Thyroid gland (tissue), 4 donors: ENCODE measurements around the gene LYRM2. TPM values are rescaled to one million over a fixed set of nuclear protein-coding genes. Genes with fewer than 3 reads are reported as not detected.

Experiments
- DNase-seq, 2 donors: peaks; one replicate each; pipeline ENCODE4 v3.0.0-alpha.2; 2019
- H3K27ac ChIP-seq, 3 donors: fragments of 200-600 bp; sonication (generic); 1 replicate in 2 of 3; 2 replicates in 1 of 3; pipeline ENCODE4 v1.5.1; 2016 to 2019; ENCODE audit warnings: mild to moderate bottlenecking in 1 of 3, moderate library complexity in 1 of 3
- H3K27me3 ChIP-seq: fragments of 200-600 bp; sonication (generic); one replicate; pipeline ENCODE4 v1.5.1; 2019
- H3K36me3 ChIP-seq, 2 donors: fragments of 200-600 bp; sonication (generic); one replicate each; pipeline ENCODE4 v1.5.1; 2016 to 2019
- H3K4me1 ChIP-seq, 2 donors: fragments of 200-600 bp; sonication (generic); one replicate each; pipeline ENCODE4 v1.5.1; 2017 to 2019
- H3K4me3 ChIP-seq, 3 donors: fragments of 200-600 bp; sonication (generic); replicated peaks in 1 of 3; 1 replicate in 2 of 3; 2 replicates in 1 of 3; pipeline ENCODE4 v1.5.1; 2016; ENCODE audit warnings: mild to moderate bottlenecking in 1 of 3
- H3K9me3 ChIP-seq: fragments of 200-600 bp; sonication (generic); one replicate; pipeline ENCODE4 v1.5.1; 2017
- POLR2A ChIP-seq, 2 donors: fragments of 450-650 bp; IDR thresholded peaks; one replicate each; pipeline ENCODE4 v1.6.1; 2017; ENCODE audit warnings: antibody characterized with exemption in 2 of 2, mild to moderate bottlenecking in 2 of 2, moderate library complexity in 1 of 2
- WGBS, 2 donors: methylation state at CpG; one replicate each; pipeline ENCODE4 v1.1.5; 2017; 5-methylcytosine and 5-hydroxymethylcytosine counted together
- intact Hi-C: fragments of 100-400 bp; cut with DNase I; formaldehyde crosslinking; loops from one replicate; pipeline ENCODE4 v1.15.1; 2023
- total RNA-seq, 4 donors: library from RNA; depleted of rRNA; stranded (reverse); fragments of >200 nt; gene quantifications; one replicate each; pipeline ENCODE4 v1.2.3, GENCODE V29; 2016
- TF ChIP-seq, protein P1 (sequence below), 6 experiments: fragments of 200-600 bp in 3 of 6; fragments of 450-650 bp in 3 of 6; sonication (generic) in 3 of 6; IDR thresholded peaks; one replicate each; pipeline ENCODE4 v1.5.1; 2016 to 2019; ENCODE audit warnings: antibody characterized with exemption in 6 of 6, mild to moderate bottlenecking in 2 of 6, inconsistent platforms in 1 of 6, moderate library complexity in 1 of 6

LYRM2 gene
- total RNA-seq, 4 donors from 2014 or later, result 28.7 to 38.5 (median 31.2) TPM

GRCh38 chr6:89527634-89528033, 110.9 kb downstream of the LYRM2 start:
- Histone ChIP-seq H3K27me3 (no peaks in the 10 kb centered on the region), H3K4me3 (no peak overlapping the region), H3K9me3 (no peaks in the 10 kb centered on the region), H3K36me3 (no peaks in the 10 kb centered on the region), H3K4me1 (no peaks in the 10 kb centered on the region), H3K27ac (no peak overlapping the region)
- DNase-seq, result no peak
- TF ChIP-seq, protein P1, sequence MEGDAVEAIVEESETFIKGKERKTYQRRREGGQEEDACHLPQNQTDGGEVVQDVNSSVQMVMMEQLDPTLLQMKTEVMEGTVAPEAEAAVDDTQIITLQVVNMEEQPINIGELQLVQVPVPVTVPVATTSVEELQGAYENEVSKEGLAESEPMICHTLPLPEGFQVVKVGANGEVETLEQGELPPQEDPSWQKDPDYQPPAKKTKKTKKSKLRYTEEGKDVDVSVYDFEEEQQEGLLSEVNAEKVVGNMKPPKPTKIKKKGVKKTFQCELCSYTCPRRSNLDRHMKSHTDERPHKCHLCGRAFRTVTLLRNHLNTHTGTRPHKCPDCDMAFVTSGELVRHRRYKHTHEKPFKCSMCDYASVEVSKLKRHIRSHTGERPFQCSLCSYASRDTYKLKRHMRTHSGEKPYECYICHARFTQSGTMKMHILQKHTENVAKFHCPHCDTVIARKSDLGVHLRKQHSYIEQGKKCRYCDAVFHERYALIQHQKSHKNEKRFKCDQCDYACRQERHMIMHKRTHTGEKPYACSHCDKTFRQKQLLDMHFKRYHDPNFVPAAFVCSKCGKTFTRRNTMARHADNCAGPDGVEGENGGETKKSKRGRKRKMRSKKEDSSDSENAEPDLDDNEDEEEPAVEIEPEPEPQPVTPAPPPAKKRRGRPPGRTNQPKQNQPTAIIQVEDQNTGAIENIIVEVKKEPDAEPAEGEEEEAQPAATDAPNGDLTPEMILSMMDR (IDR thresholded peaks at IDR 0.05), result no peak
- no peak for TF ChIP-seq POLR2A (IDR thresholded peaks at IDR 0.05)
- 84 to 100% methylated on average over 2 of the region's 2 CpGs for WGBS, 2 donors
- intact Hi-C loops, result no loop called here

- DNase-seq, result no peak
- H3K9me3 ChIP-seq, result no peaks in the 10 kb centered on the region
- TF ChIP-seq, protein P1 (IDR thresholded peaks at IDR 0.05), result no peak
- TF ChIP-seq POLR2A (IDR thresholded peaks at IDR 0.05), result no peak
- 92 to 96% methylated on average over 2 of the region's 2 CpGs for WGBS, 2 donors
- H3K36me3 ChIP-seq, result no peaks in the 10 kb centered on the region
- H3K27ac ChIP-seq, result no peak overlapping the region
- no peaks in the 10 kb centered on the region for H3K4me1 ChIP-seq
- intact Hi-C loops, result no loop called here
- no peak overlapping the region for H3K4me3 ChIP-seq
- no peaks in the 10 kb centered on the region for H3K27me3 ChIP-seq
Measured at GRCh38 chr6:89526563-89526869, 112.0 kb downstream of the LYRM2 start.

GRCh38 chr6:89525786-89526562, 112.6 kb downstream of the LYRM2 start:
- no peak for DNase-seq
- Histone ChIP-seq H3K27ac (no peak overlapping the region), H3K9me3 (no peaks in the 10 kb centered on the region), H3K27me3 (no peaks in the 10 kb centered on the region), H3K36me3 (no peaks in the 10 kb centered on the region), H3K4me3 (no peak overlapping the region), H3K4me1 (no peaks in the 10 kb centered on the region)
- WGBS, 2 donors, result 95 to 96% methylated on average over 4 of the region's 4 CpGs
- TF ChIP-seq POLR2A (IDR thresholded peaks at IDR 0.05), result no peak
- TF ChIP-seq, protein P1 (IDR thresholded peaks at IDR 0.05), result no peak
- intact Hi-C loops, result no loop called here

GRCh38 chr6:89522778-89523177, 115.8 kb downstream of the LYRM2 start:
- Histone ChIP-seq H3K36me3 (no peaks in the 10 kb centered on the region), H3K9me3 (no peaks in the 10 kb centered on the region), H3K27ac (no peak overlapping the region), H3K4me1 (no peaks in the 10 kb centered on the region), H3K4me3 (no peak overlapping the region), H3K27me3 (no peaks in the 10 kb centered on the region)
- TF ChIP-seq, protein P1 (IDR thresholded peaks at IDR 0.05), result no peak
- no peak for TF ChIP-seq POLR2A (IDR thresholded peaks at IDR 0.05)
- intact Hi-C loops, result no loop called here
- no peak for DNase-seq
- WGBS, 2 donors, result 66 to 94% methylated on average over 2 of the region's 2 CpGs

GRCh38 chr6:89520736-89521135, 117.8 kb downstream of the LYRM2 start:
- H3K9me3 ChIP-seq, result no peaks in the 10 kb centered on the region
- no peaks in the 10 kb centered on the region for H3K27me3 ChIP-seq
- H3K4me3 ChIP-seq, result no peak overlapping the region
- H3K4me1 ChIP-seq, result no peaks in the 10 kb centered on the region
- DNase-seq, result no peak
- intact Hi-C loops, result no loop called here
- TF ChIP-seq POLR2A (IDR thresholded peaks at IDR 0.05), result no peak
- TF ChIP-seq, protein P1 (IDR thresholded peaks at IDR 0.05), result no peak
- no peaks in the 10 kb centered on the region for H3K36me3 ChIP-seq
- H3K27ac ChIP-seq, result no peak overlapping the region
